ENCODE measurements around the gene SRRD.

SRRD gene

DNA sequence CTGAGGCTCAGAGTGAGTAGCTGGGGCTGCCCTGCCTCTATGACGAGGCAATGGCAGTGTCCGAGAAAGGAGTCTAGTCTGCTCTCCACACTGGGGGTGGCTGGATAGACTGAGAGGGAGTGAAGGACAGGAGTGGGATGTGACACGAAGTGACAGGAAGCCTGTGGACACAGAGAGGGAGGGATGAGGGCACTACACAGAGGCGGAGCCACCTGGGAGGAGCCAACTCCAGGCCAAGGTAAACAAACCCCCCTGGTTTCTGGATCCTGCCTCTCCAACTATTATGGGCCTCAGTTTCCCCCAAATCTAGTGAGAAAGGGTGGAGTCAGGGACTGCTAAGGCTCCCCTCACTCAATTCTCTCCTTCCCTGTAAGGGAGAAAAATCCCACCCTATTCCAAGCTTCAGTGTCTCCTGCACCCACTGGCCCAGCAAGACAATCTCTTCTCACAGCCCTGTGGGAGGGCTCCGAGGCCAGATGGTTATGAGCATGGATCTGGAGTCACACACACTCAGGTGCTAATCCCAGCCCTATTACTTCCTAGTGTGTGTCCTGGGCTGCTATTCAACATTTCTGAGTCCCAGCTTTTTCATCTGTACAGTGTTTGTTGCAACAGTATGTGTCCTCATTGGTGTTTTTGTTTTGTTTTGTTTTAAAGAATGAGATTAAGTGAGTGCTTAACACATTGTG lies 29.7 kb upstream of the SRRD start:
- no peak for DNase-seq

DNA sequence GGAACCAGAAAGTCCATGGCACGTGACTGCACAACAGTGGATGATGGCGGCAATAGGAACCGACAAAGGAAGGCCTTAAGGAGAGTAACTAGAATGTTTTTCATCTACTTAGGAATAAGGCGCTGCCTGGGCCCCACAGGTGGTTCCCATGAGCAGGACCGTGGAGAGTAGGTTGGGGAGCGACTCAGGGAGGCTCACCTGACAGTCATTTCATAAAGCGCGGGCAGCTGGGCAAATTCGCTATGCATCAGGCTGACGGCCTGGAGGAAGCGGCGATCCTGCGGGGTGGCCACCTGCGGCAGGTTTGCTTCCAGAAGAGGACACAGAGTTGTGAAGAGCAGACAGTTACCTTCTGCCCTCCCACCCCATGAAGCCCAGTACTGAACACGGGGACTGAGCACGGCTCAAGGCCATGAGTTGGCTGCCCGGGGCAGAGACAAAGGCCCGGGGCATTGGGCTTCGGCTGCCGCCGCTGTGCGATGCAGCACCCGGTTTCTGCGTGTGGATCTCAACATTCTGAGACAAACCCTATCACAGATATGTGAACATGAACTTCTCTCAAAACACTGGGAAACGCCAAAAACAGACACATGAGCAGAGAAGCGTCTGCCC lies 25.9 kb upstream of the SRRD start:
- DNase-seq, result no peak

- no peak for DNase-seq
Measured at GRCh38 chr22:26460202-26460601, 23.5 kb upstream of the SRRD start.

GRCh38 chr22:26461188-26461810 lies 22.4 kb upstream of the SRRD start:
- peak; percentile 54 for DNase-seq

GRCh38 chr22:26462051-26462450 lies 21.6 kb upstream of the SRRD start:
- DNase-seq, result no peak

DNA sequence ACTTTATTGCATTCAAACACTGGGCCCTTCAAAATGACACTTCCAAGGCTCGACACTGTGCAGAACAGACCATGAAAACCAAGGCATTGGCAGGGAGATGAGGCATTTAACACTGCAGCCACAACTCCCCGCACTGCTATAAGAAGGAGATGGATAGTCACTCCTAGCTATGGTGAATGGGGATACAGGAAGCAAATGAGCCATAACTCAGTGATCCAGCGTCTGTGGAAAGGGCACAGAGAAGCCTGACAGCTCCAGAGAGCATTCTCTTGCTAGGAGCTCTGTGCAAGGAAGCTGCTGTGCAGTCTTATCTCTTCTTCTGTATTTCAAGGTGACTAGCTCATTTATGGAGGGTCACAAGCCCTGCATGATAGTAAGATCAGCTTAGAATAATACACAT lies 21.0 kb upstream of the SRRD start:
- DNase-seq, result no peak

DNA sequence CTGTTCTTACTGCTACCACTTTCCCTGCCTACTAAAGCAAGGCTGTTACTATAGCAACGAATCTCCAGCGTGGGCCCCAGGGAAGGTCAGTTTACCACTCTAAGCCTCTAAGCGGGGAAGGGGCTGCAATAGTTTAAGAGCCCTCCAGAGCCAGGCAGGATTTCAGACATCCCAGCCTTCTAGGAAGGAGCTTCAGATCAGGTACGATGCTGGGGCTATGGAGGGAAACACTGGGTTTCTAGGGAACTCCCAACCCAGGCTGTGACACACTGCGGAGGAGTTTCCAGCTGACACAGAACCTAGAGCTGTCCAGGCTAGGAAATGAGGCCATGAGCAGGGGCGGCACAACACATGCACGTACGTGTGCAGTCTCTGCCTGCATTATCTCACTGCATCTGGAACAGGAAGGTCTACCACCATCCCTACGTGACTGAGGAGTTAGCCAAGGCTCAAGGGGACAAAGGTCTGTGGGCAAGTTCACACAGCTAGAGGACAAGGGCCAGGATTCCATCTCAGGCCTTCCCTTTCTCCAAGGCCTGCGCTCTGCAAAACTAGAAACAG lies 20.5 kb upstream of the SRRD start:
- DNase-seq, result no peak

- DNase-seq, result no peak
Measured at GRCh38 chr22:26463688-26464087, 20.0 kb upstream of the SRRD start.

DNA sequence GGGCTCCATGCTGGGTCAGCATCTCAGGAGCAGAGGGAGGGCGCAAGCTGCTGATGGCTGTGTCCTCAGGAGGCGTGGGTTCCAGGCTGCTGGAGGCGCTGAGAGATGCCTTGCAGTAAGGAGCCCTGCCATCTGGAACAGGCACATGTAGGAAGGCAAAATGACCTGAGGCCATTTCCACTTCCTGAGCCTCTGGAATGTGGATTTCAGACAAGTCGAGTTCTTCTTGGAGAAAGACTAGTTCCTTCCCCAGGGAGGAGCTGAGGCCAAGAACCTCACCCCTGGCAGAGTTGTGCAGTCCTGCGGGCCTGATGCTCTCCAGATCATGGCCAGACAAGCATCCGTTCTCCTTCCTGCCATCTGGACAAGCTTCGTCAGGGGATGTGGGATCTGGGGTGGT lies 19.4 kb upstream of the SRRD start:
- no peak for DNase-seq

DNA sequence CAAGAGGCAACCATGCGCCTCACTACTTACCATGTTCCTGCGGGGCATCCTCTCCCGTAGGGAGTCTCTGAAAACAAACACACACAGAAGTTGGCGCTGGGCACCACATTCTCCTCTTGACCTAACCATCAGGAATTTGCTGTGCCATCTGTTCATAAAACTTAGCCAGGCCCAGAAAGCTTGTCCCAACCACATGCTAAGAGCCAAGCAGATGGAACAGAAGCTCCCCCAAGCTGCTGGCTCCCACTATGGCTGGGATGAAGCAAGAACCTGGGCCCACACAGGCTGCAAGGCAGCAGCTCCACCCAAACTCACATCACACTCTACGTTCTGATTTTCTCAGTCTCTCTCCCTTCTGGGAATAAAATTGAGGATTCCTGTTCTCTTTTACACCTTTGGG lies 17.5 kb upstream of the SRRD start:
- no peak for DNase-seq

GRCh38 chr22:26470807-26471206 lies 12.9 kb upstream of the SRRD start:
- no peak for DNase-seq

DNA sequence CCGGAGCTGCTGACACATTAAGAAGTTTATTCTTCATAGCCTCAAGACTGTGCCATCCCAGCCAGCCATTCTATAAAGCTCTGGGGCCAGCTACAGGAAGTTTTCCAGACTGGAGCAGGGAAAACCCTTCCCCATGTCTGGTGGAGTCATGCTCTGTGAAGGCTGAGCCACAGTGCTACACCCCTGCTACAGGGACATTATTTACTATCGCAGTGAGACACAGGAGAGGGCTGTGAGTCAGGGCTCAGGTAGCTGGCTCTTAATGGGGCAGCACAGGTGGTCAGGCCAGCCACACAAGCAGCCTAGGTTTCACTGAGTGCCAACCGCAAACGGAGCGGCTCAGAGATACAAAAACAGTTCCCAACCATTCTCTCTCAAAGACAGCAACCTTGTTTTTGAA lies 12.2 kb upstream of the SRRD start:
- DNase-seq, result no peak

DNA sequence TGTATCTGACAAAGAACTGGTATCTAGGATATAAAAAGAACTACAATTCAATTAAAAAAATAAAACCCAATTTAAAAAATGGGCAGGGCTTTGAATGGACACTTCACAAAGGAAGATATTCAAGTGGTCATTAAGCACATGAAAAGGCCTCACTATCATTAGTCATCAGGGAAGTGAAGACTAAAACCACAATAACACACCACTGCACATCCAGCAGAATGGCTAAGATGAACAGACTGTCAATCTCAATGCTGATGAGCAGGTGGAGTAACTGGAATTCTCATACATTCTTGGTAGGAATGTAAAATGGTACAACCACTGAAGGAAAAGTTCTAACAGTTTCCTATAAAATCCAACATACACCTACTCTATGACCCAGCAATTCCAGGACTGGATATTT lies 9.0 kb upstream of the SRRD start:
- DNase-seq, result no peak

GRCh38 chr22:26476705-26477340 lies 6.9 kb upstream of the SRRD start:
- no peak for DNase-seq

- no peak for DNase-seq
Measured at GRCh38 chr22:26477341-26477731, 6.3 kb upstream of the SRRD start.

DNA sequence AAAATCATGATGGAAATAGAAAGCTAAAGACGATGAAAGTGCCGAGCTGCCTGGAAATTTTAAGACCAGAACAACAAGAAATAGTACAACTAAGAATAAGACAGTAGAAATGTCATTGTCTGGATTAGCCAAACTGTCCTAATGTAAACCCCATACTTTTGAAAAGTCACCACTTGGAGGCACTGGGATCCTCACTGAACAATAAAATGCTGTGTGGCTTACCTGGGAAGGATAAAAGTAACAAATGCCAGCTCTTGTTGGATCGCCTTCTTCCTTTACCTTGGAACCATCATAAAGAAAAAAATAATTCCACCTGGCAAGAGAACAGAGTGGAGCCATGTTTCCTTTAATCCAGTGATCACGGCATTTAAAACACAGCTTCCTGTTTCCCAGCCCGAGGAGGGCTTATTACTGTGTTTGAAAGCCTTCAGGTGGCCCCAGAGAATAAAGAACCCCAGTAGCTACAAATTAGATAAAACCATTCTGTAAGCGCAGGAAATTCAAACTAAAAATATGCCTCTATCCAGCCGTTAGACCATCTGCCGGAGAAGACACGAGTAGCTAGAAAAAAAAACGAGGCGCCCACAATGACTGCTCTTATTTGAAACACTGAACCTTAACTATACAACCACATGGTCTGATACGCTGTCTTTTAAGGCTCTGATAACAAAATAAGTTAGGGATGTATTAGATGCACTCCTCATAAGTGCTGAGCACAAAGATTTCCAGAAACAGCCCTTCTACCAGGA lies 4.5 kb upstream of the SRRD start:
- DNase-seq, result no peak

GRCh38 chr22:26479792-26480610 lies 3.7 kb upstream of the SRRD start:
- no peak for DNase-seq

GRCh38 chr22:26480611-26480932 lies 3.1 kb upstream of the SRRD start:
- no peak for DNase-seq

GRCh38 chr22:26481112-26481693 lies 2.5 kb upstream of the SRRD start:
- DNase-seq, result no peak

- no peak for DNase-seq
Measured at GRCh38 chr22:26481694-26482093, 2.0 kb upstream of the SRRD start.

DNA sequence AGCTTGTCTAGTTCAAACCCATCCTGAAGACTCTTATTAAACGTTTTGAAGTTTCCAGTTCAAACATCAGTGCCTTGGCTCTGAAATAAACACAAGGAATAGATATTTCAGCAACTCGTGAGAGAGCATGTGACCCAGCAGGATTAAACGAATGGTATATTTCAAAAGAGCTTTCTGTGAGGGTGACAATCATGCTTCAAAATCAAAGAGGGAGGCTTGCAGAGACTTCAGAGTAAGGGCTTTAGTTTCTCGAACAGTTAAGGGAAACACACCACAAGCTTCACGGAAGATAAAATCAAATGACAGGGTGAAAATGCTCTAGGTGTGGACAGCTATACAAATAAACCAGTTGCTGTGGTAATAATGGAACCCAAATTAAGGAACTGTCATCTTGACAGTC lies 1.5 kb upstream of the SRRD start:
- no peak for DNase-seq

DNA sequence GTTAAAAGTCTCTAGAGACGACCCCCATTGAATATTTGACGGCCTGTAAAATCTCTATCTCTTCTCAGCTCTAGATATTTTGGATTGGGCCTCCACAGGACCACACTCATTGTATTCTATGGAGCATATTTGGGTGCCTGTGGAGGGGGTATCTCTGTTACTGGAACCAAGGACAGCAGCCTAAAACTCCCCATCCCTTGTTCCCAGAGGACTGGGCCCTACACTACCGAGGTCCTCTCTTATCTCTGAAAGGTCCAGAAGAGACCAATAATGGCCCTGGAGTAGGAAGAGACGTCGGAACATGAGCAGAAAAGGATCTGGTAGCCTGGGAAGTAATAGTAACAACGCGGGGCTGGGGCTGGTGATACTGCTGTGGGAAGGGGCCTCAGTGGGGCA lies 636 bp upstream of the SRRD start:
- DNase-seq, result no peak
